Smooth muscle cell of the coronary artery (primary cell): Measurements from ENCODE around the gene TBC1D14. TPM values are rescaled to one million over a fixed set of nuclear protein-coding genes. Genes with fewer than 3 reads are reported as not detected.

ENCODE experiments used
- total RNA-seq: library from RNA; depleted of rRNA; stranded (reverse); fragments of >200 nt; gene quantifications from 2 replicates; pipeline ENCODE4 v1.2.3, GENCODE V29; 2014; ENCODE audit warnings: low replicate concordance

TBC1D14 gene
- 29.2 and 29.4 TPM in 2 replicates for total RNA-seq

DNA sequence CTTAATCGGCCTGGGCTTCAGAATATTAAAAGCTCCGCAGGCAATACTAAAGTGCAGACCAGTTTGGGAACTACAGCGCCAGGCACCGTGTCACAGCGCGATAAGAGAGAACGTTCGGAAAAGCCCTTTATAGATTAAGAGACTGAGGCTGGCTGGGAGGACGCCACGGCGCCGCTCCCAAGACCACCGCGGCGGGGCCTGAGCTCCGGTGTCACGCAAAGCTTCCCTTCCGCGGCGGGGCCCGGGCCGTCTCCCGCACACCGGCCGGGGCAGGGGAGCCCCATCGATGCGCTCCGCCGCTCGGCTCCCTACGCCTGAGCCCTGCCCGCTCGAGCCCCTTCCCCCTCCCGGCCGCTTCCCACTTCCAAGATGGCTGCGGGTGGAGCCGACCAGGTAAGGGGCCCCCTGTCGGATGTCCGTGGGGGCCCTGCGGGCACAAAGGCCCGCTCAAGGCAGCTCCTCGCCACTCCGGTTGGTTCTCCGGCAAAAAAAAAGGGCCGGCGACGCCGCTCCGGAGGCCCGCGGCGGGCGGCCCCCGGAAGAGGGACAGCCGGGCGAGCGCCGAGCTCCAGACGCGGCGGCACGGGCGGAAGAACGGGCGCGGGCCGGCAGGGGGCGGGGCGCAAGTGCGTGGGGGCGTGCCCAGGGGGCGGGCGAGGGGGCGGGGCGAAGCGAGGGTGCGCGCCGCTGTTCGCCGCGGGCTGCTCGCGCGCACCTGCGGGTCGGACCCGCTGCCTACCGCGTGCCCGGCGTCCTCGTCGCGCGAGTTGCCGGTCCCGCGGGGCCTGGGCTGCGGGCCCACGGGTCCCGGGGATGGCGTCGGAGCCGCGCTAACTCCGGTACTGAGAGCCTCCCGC lies at the start of gene TBC1D14:
Gene TBC1D14 (plus strand): TSS at position 714 of the 857 bp plus-strand sequence. CDS start 13,564 bp downstream, outside the sequence.

DNA sequence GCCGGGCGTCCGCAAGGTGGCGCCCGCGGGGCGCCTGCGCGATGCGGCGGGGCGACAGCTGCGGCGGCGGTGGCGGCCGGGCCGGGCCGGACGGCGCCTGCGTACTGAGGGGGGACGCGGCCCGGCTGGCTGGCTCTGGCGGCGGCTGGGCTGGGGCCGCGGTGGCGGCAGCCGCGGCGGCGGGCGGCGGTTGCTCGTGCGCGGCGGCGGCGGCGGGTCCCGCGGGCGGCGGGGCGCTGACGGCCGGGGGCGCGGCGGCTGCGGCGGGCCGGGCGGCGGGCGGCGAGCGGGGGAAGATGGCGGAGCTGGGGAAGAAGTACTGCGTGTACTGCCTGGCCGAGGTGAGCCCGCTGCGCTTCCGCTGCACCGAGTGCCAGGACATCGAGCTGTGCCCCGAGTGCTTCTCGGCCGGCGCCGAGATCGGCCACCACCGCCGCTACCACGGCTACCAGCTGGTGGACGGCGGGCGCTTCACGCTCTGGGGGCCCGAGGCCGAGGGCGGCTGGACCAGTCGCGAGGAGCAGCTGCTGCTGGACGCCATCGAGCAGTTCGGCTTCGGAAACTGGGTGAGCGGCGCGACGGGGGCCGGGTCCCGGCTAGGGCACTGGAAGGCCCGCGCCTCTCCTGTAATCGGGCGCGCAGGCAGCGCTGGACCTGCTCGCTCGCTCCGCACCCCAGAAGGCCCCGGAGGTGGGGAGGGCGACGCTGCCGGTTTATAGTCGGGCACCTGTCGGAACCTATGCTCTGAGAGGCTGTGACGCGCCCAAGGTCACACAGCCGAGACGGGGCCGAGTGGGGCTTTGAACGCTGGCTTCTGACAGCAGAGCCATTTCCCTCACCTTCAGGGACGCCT lies 133.9 kb downstream of the TBC1D14 start, which contains the start of gene TADA2B:
Gene TADA2B (plus strand): TSS at position 89 of the 853 bp plus-strand sequence. CDS start 208 bp downstream, at position 297.

GRCh38 chr4:7067452-7068278 lies 158.0 kb downstream of the TBC1D14 start, which contains the start of gene GRPEL1:
Gene GRPEL1, minus strand, starts transcription at chr4:7068064. Its CDS starts 32 bp downstream, at chr4:7068032.

Other genes with a start within 250 kb of the TBC1D14 start
- not detected in 2 replicates for gene S100P, start 215.9 kb upstream of the TBC1D14 start, total RNA-seq
- gene MRFAP1L1, start 200.0 kb upstream of the TBC1D14 start, total RNA-seq: 53.0 and 60.1 TPM in 2 replicates
- gene BLOC1S4, start 193.7 kb upstream of the TBC1D14 start, total RNA-seq: 16.1 and 17.5 TPM in 2 replicates
- 8.0 and 14.8 TPM in 2 replicates for gene KIAA0232, start 127.1 kb upstream of the TBC1D14 start, total RNA-seq
- gene TADA2B, start 133.5 kb downstream of the TBC1D14 start, total RNA-seq: 9.8 and 21.5 TPM in 2 replicates
- gene GRPEL1, start 158.2 kb downstream of the TBC1D14 start, total RNA-seq: 18.3 and 36.0 TPM in 2 replicates